Measurements from ENCODE around the gene MNAT1. TPM values are rescaled to one million over a fixed set of nuclear protein-coding genes. Genes with fewer than 3 reads are reported as not detected.

MNAT1 gene
- total and polyA plus RNA-seq, 2 experiments from 2014 or later: 51.6 to 85.0 TPM

- no peak overlapping the region for H3K27ac Mint-ChIP-seq
- no peaks in the 10 kb centered on the region for H3K27me3 Mint-ChIP-seq (ENCODE audit: insufficient read depth, low read depth, poor library complexity)
- no peak overlapping the region for H3K27ac ChIP-seq (ENCODE audit: low read depth)
Measured at GRCh38 chr14:60943637-60944032, 209.1 kb downstream of the MNAT1 start.

More at GRCh38 chr14:60943637-60944032, 209.1 kb downstream of the MNAT1 start:
- Histone ChIP-seq H3K79me2 (replicated peaks; ENCODE audit: insufficient read depth) (no peaks in the 10 kb centered on the region; the same call in 1 of the 2 replicates), H2AFZ (no peak overlapping the region), H3K9me2 (ENCODE audit: insufficient read depth) (no peaks in the 10 kb centered on the region), H3F3A (replicated peaks; ENCODE audit: low read depth) (no peaks in the 10 kb centered on the region), H3K36me3 (ENCODE audit: insufficient read depth) (no peaks in the 10 kb centered on the region), H3K4me2 (no peak overlapping the region), H3K27me3 (ENCODE audit: insufficient read depth) (no peaks in the 10 kb centered on the region), H4K20me1 (replicated peaks; ENCODE audit: insufficient read depth) (peaks cover 6% of the 10 kb centered on the region; the same call in 1 of the 2 replicates), H3K4me3 (no peak overlapping the region), H3K4me1 (ENCODE audit: insufficient read depth) (peaks cover 7% of the 10 kb centered on the region; the same call in 1 of the 2 replicates)
- DNase-seq (ENCODE audit: low spot score): no peak
- H3K9me3 Mint-ChIP-seq: no peaks in the 10 kb centered on the region
- peaks cover 25% of the 10 kb centered on the region; the same call in 2 of the 3 replicates for H3K4me1 Mint-ChIP-seq
- no peak for ATAC-seq
- H3K4me3 Mint-ChIP-seq: no peak overlapping the region
- H3K36me3 Mint-ChIP-seq (ENCODE audit: low read depth): no peaks in the 10 kb centered on the region
- TF ChIP-seq EZH2phosphoT487 (IDR thresholded peaks at IDR 0.05; ENCODE audit: unreplicated experiment) (no peak), ETS1 (IDR thresholded peaks at IDR 0.05) (no peak), STAT1 (IDR thresholded peaks at IDR 0.05; ENCODE audit: unreplicated experiment) (no peak), ZNF114 (CRISPR knock-in tag; IDR thresholded peaks at IDR 0.05) (no peak), ZNF331 (CRISPR knock-in tag; IDR thresholded peaks at IDR 0.05; ENCODE audit: low read depth) (no peak), JUNB (IDR thresholded peaks at IDR 0.05; ENCODE audit: unreplicated experiment) (no peak), POLR2AphosphoS5 (IDR thresholded peaks at IDR 0.05; ENCODE audit: low read depth) (no peak), REST (IDR thresholded peaks at IDR 0.05; ENCODE audit: unreplicated experiment) (no peak), ZNF462 (CRISPR knock-in tag; IDR thresholded peaks at IDR 0.05) (no peak), CREB1 (CRISPR knock-in tag; IDR thresholded peaks at IDR 0.05; ENCODE audit: low read depth) (no peak), EZH2 (IDR thresholded peaks at IDR 0.05; ENCODE audit: low read depth, unreplicated experiment) (no peak), NANOG (IDR thresholded peaks at IDR 0.05; ENCODE audit: borderline replicate concordance) (no peak), CTCF (conservative IDR thresholded peaks at IDR 0.05; ENCODE audit: low read depth in 2 of 2) (no peak)
